ENCODE measurements around the gene DLEC1.
A peak's percentile ranks its signal among the peaks of the same experiment; 100 is the strongest.

DNA sequence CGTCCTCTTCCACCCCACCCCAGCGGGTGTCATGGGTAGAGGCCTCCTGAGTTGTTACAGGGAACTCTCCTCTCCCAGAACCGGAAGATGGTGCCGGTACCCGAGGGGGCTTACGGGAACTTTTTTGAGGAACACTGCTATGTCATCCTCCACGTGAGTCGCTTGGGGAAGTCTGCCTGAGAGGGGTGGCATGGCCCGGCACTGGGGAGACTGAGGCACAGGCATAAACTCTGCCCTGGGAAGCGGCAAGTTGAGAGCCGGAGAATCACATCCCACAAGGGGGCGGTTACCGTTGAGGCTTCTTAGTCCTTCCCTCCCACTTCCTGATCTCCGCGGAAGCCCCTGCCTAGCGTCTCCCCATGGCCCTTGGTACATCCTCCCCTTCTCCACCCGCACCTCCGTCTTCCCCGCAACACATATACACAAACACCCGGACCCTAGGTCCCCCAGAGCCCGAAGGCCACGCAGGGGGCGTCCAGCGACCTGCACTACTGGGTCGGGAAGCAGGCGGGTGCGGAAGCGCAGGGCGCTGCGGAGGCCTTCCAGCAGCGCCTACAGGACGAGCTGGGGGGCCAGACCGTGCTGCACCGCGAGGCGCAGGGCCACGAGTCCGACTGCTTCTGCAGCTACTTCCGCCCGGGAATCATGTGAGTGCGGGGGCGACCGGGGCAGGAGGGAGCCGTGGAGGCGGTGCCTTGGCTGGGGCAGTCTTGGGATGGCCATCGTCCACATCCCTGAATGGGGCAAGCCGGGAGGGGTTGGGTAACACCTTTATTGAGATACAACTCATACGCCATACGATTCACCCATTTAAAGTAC, 45.0 kb upstream of the DLEC1 start:
- TF ChIP-seq POLR2AphosphoS5 (IDR thresholded peaks at IDR 0.05; ENCODE audit: low read depth) (peak; percentile 69), CREB1 (CRISPR knock-in tag; IDR thresholded peaks at IDR 0.05; ENCODE audit: low read depth) (no peak), EZH2 (IDR thresholded peaks at IDR 0.05; ENCODE audit: low read depth, unreplicated experiment) (no peak), EZH2phosphoT487 (IDR thresholded peaks at IDR 0.05; ENCODE audit: unreplicated experiment) (no peak), NANOG (IDR thresholded peaks at IDR 0.05; ENCODE audit: borderline replicate concordance) (no peak), ETS1 (IDR thresholded peaks at IDR 0.05) (no peak)
- TF ChIP-seq, protein P1, sequence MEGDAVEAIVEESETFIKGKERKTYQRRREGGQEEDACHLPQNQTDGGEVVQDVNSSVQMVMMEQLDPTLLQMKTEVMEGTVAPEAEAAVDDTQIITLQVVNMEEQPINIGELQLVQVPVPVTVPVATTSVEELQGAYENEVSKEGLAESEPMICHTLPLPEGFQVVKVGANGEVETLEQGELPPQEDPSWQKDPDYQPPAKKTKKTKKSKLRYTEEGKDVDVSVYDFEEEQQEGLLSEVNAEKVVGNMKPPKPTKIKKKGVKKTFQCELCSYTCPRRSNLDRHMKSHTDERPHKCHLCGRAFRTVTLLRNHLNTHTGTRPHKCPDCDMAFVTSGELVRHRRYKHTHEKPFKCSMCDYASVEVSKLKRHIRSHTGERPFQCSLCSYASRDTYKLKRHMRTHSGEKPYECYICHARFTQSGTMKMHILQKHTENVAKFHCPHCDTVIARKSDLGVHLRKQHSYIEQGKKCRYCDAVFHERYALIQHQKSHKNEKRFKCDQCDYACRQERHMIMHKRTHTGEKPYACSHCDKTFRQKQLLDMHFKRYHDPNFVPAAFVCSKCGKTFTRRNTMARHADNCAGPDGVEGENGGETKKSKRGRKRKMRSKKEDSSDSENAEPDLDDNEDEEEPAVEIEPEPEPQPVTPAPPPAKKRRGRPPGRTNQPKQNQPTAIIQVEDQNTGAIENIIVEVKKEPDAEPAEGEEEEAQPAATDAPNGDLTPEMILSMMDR (conservative IDR thresholded peaks at IDR 0.05; ENCODE audit: low read depth in 2 of 2), result 0 out of 4 replicates have a peak, but pooled peaks of 1 of the 2 experiments have one; percentile 0
- TF ChIP-seq, protein P2, sequence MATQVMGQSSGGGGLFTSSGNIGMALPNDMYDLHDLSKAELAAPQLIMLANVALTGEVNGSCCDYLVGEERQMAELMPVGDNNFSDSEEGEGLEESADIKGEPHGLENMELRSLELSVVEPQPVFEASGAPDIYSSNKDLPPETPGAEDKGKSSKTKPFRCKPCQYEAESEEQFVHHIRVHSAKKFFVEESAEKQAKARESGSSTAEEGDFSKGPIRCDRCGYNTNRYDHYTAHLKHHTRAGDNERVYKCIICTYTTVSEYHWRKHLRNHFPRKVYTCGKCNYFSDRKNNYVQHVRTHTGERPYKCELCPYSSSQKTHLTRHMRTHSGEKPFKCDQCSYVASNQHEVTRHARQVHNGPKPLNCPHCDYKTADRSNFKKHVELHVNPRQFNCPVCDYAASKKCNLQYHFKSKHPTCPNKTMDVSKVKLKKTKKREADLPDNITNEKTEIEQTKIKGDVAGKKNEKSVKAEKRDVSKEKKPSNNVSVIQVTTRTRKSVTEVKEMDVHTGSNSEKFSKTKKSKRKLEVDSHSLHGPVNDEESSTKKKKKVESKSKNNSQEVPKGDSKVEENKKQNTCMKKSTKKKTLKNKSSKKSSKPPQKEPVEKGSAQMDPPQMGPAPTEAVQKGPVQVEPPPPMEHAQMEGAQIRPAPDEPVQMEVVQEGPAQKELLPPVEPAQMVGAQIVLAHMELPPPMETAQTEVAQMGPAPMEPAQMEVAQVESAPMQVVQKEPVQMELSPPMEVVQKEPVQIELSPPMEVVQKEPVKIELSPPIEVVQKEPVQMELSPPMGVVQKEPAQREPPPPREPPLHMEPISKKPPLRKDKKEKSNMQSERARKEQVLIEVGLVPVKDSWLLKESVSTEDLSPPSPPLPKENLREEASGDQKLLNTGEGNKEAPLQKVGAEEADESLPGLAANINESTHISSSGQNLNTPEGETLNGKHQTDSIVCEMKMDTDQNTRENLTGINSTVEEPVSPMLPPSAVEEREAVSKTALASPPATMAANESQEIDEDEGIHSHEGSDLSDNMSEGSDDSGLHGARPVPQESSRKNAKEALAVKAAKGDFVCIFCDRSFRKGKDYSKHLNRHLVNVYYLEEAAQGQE (IDR thresholded peaks at IDR 0.05; ENCODE audit: unreplicated experiment), result no peak

Measured in GM23338 (cell line).